Measurements from ENCODE around the gene THTPA.

- TF ChIP-seq CTCF (IDR thresholded peaks at IDR 0.05) = no peak
- TF ChIP-seq EP300 (IDR thresholded peaks at IDR 0.05) = no peak
- TF ChIP-seq POLR2A (IDR thresholded peaks at IDR 0.05) = no peak
These were observed 45.7 kb downstream of the THTPA start for GRCh38 chr14:23601845-23602180.
